T-helper 22 cell (primary cell): ENCODE data around the gene ERBB4.

Source experiments
- DNase-seq: peaks from one replicate; pipeline ENCODE4 v3.0.0-alpha.2; 2020; ENCODE audit warnings: low read depth

ERBB4 gene

DNA sequence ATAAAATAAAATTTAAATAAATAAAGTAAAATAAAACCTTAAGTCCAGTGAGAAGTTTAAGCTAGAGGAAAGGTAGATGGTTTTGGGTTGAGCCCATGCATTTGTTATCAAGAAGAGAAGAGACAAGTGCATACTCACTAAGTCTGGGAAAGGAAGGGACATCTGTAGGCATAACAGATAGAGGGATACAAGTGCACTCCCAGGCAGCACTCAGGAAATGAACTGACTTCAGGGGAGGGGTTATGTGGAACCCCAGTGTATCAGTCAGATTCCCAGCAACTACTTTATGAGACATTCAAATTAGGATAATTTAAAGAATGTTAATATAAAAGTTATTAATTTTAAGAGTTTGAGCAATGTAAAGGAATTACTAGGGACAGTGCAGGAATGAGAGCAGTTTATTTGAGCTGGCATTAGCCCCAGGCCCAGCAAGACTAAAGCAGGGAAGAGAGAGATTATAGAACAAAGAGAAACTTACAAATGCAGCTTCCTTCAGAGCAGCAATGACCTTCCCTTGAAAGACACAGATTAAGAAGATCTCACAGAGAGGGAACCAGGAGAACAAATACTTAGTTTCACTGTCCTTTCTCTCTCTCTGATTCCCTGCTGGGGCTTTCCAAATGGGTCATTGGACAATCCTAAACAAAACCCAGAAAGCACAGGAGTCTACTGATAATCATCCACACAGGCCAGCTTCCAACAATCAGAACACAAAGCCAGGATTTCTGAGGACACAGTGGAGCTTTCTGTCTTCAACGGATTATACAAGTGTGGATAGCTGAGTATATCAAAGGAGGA is 109.7 kb downstream of the ERBB4 start:
- no peak for DNase-seq

DNA sequence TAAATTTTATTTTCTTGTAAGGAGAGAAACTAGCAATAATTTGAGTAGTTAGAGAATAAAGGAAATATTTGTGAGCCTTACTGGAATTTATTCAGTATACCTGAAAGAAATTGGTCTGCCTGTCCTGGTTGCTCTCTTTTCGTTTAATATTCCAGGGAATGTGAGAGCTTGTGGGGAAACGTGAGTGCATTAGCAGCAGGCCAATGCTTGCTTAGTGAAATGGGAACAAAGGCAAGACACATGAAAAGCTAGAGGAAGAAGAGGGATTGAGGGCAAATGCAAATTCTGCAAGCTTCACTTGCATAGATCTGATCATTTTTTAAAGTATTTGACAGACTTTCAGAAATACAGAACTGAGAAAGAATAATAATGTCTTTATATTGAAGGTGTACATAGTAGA is 111.0 kb downstream of the ERBB4 start:
- no peak for DNase-seq

DNA sequence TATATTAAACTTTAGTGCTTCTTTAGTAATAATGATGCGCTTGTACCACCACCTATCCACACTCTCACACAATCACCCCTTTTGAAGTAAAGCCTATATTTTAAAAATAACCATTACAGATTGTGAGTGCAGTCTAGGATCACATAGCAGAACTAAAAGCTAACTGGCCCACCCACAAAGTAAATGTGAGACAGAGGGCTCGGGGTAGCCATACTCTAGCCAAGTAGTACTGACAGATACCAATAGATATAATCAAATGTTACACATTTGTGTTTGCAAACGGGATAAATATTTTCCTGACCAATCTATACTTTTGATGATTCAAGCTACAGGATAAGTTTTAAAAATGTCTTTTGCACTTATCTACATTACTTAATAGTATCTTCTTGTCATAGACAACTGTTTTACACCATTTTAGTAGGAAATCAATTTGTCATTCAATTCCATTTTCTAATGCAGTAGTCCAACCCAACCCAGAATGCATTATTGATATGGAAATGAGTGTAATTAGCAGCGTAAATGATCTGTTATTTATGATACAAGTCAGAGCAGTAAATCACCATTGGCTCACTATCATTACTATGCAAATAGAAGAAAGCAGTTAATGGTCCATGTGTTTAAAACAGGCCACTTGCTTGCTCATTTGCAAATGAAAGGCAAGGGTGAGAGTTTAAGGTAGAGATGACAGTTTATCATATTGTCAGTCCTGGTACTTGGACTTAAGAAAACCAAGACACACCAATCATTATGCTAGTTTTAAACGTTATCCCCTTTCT is 111.8 kb downstream of the ERBB4 start:
- no peak for DNase-seq

DNA sequence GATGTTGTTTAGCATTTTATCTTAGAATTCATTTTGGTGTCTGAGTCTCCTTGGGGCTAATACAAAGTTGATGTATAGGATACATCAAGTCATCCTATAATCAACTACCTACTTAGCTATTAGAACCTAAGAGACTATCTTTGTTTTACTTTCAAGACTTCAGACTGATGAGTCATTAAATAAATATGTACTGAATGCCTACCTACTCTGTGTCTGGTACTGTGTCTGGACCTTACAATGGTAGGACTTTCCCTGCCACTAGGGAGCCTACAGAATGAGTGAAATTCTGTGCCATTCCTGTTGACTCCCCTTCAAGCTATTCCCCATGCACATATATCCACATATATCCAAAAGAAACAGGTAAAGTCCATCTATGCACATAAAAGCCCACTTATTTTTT is 114.5 kb downstream of the ERBB4 start:
- DNase-seq, result no peak

DNA sequence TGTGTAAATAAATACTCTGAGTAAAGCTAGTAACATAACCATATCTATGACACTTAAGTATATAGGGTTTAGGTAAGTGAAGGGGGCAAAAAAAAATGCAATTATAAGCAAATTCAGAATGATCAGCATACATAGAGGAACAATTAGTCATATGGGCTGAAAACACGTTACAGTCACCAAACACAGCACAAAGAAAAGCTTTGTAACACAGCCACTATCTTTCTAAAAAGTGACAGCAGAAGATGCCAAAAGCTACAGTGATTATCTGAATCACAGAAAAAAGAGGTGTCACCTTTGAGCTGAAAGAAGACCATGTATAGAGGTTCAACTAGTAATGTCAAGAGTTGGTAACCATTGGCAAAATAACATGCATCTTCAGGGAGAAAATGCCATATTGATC is 115.5 kb downstream of the ERBB4 start:
- DNase-seq, result no peak

DNA sequence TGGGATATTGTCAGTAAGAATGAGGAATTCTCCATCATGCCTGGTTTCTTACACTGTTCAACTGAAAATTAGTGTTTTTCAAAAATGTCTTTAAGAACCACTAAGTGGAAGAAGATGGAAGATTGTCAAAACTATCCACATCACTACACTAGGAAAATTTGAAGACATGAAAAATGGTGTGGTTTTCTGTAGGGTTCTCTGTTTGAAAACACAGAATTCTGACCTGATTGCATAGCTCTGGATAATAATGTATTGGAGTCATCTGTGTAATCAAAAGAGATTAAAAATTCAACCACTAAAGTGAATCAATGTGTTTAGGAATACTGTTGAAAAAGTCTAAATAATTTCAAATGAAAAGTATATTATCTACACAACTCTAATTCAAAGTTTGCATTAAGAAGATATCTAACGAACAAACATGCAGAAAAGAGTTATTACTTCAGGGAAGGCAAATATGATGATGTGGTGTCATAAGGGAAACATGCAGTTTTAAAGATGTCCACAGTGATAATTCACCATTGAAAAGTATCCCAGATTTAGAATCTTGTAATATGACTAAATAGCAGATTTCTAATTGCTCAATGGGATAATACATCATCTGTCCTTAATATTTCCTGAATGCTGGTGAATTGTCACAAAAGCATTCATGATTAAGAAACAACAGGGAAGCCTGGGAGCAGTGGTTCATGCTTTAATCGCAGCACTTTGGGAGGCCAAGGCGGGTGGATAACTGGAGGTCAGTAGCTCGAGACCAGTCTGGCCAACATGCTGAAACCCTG is 116.9 kb downstream of the ERBB4 start:
- DNase-seq, result no peak

DNA sequence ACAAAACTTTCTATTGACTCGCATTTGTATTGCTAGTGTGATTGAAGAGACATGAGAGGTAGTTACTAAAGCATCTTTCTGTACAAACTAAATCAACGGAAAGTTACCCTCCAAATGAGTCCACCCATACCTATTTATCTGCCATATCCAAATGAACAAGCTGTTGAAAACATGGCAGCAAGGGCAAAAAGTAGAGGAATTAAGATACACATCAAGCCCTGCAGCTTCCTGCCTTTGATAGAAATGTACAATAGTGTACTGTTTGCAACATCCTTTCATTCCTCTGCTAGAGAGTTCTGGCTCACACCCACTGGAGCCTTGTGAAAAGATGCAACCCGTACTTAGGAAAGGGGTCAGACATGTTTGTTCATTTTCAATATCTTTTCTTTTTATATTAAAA is 122.5 kb downstream of the ERBB4 start:
- no peak for DNase-seq

DNA sequence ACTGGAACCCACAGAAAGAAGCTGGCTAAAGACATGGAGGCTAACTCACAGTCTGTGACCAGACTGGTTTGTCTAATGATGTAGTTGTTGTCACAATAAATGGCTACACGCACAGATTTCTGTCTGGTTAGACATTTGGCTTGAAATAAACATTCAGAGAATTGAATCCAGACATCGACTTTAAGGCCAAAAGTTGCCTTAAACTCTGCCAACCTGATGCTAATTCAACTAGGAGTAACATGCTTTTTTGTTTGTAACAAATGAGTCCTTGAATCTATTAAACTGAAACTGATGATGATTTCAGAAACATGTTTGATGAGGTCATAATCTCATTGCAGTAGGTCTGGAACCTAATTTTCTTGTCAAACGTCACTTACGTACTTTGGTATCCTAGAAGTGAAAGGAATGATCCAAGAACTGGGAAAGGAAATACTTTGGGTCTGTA is 123.8 kb downstream of the ERBB4 start:
- no peak for DNase-seq

DNA sequence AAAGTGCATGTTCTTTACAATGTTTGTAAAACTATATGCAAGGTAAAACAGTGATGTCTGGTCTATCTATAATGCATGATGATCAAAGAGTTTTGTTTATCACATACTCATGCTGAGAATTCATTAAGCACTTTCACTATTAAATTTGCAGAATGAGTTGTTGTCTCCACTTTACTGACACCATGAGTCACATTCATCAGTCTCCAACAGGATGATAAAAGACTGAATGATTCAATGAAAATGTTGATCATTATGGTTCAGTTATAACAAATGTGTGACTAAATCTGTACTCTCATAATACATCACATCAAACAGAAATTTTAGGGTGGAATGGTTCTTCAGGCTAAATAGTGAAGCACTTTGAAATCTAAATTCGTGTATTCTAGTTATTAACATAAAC is 129.0 kb downstream of the ERBB4 start:
- no peak for DNase-seq

DNA sequence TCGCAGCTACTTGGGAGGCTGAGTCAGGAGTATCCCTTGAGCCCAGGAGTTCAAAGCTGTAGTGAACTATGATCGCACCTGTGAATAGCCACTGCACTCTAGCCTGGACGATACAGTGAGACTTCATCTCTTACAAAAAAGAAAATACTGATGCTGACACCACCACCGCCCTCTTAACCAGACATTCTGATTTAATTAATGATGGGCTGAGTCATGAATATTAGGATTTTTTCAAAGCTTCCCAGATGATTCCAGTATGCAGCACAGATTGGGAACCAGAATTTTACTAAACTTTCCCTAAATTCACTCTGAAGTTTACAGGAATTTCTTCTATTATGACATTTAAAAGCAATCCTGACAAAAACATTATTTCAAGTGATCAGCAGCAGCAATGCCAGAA is 130.1 kb downstream of the ERBB4 start:
- no peak for DNase-seq

DNA sequence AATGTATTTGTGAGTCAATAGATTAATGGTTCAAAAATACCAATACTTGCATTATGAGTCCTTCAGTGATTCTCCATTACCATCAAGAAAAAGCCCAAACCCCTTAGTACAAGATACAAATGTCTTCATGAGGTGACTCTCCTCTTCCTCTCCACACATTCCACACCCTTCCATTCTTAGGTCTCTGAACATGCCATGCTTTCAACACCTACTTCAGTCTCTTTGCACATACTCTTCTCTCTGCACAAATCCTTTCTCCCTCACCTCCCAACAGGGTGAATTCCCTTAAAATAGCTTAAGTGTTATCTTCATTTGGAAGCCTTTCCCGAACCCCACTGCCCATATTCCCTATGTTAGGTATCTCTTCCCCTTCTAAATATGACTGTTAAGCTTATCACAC is 131.9 kb downstream of the ERBB4 start:
- DNase-seq, result no peak

DNA sequence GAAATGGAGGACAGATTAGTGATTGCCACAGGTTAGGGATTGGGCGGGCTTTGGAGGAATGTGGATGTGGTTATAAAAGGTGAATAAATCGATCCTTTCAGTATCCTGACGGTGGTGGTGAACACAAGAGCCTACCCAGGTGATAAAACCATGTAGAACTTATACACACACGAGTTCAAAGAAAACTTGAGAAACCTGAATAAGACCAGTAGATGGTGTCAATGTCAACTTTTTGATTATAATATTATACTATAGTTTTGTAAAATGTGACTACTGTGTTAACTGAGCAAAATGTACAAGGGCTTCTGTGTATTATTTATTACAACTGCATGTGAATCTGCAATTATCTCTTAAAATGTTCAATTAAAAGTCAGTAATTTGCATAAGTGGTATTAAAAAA is 136.3 kb downstream of the ERBB4 start:
- DNase-seq, result no peak

DNA sequence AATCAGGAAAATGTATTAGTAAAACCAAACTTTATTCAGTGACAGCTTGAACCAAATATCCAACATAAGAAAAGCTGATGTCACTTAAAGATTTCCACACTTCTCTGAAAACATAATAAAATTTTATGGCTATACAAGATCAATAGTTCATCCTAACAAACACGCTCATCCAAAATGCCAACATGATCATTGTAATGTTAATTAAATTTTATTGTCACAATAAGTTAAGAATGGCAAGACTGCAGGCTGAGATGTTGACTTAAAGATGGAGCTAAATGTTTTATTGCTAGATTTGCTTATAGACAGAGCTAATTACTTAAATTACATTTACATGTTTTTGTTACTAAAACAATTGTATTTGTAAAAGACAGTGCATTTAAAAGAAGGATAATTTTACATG is 140.3 kb downstream of the ERBB4 start:
- DNase-seq, result no peak

DNA sequence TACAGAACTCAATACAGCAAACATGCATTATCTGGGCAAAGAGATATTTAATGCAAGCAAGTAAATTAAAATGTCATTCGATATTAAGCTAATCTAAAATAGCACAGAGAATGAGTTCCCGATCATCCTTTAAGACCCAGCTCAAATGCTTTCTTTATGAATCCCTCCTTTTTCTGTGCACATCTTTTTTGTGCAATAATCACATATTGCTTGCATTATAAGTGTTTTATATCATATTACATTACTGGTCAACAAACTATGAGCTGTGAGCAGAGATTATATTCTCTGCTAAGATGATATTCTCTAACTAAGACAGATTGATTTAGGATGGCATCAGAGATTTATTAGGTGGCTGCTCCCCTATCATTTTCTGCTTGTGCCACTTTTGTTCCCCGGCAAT is 146.1 kb downstream of the ERBB4 start:
- no peak for DNase-seq

DNA sequence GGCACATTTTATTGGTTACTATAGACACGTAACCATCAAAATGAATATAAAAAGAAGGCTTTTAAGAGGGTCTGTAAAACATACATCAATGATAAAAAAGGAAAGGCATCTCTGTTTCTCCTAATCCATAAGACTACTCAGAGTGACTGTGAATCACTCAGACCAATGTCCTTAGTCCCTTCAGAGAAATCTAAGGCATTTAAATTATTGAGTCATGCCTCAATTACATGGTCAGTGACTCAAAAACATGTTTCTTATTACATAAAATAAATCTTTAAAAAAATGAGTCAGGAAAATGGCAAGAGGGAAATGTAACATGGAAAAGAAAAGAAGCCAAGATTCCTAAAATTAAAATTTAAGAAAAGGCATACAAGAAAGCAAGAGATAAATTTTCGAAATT is 146.6 kb downstream of the ERBB4 start:
- DNase-seq, result no peak

DNA sequence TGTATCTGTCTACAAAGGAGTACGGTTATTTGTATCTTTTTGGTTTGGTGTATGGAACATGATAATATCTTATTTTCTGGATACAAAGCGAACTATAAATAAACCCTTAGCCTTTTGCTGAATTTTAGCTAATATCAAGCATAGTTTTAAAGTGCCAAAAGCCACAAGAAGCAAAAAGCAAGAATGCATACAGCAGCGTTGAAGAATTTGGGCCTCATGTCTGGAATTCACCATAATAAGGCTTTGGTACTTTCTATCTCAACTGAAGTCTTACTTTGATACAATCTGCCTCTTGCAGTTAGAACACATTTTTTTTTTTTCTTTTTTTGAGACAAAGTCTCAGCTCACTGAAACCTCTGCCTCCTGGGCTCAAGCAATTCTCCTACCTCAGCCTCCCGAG is 151.5 kb downstream of the ERBB4 start:
- no peak for DNase-seq

DNA sequence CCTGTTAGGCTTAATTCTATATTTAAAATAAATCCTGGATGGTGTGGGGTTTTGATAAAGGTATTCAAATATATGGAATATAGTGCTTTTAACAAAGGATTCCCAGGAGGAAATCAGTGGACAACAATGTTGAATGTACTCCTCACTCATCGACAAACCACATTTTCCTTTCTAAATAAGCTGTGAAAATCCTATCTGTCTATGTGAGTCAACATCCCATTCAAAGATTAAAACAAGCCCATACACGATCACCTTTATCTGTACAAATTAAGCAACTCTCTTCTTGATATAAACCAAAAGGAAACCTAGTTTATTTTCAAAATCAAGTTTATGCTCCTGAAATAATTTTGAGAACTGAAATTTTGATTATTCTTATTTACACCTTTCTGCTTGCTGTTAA is 153.4 kb downstream of the ERBB4 start:
- no peak for DNase-seq

DNA sequence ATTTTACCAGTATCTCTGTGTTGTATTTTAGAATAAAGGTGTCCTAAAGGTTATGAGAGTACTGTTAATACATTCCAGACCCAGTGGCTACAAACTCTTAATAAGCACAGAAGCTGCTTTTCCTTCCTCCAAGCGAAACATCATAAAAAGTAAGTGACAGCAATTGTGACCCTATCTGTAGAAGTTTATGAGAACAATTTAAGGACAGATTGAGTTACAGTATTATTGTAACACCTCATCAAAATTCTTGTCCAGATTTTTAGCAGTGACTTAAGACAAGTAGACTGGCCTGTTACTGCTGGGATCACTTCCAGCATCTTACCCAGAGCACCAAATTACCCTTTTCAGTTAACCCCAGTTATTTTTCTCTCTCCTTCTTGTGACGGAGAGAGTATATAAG is 154.6 kb downstream of the ERBB4 start:
- DNase-seq, result no peak

DNA sequence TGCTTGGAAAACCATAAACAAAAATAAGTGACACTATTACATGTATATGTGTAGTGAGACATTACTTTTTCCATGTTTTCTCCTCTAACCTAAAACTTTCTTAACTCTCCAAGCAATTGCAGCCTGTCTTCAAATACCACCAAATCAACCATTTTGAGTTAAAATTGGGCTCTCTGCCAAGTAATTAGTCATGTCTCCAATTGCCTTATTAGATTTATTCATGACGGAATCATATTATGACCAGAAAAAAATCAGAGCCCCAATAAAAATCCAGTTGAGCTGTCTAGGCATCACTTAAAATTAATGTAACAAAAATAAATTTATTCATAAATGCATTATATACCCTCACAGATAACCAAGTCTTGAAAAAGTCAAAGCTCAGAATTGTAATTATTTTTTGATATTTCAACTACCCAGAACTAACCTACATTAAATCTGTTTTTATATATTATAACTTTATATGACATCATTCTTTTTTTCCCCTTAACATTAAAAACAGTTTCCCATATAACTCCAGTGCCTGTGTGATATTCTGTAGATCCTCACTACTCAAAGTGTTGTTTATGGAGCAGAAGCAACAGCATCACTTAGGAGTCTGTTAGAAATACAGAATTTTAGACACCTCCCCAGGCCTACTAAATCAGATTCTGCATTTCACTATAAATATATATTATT is 157.0 kb downstream of the ERBB4 start:
- no peak for DNase-seq

DNA sequence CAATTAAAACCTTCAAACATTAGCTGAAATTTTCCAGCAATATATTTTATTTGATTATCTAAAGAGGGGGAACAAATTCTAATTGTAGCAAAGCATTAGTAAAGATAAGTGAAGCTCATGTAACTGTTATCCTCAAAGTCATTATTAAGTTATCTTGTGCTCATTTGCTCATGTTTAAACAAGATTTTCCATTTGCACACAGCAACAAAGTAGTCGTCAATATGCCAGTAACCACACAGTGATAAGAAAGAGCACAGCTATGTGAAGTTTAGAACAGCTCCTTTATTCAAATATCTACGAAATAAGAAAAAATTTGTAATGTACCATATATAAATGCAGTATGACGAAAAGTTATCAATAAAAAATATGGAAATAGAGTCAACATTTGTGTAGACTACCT is 159.5 kb downstream of the ERBB4 start:
- DNase-seq, result no peak

DNA sequence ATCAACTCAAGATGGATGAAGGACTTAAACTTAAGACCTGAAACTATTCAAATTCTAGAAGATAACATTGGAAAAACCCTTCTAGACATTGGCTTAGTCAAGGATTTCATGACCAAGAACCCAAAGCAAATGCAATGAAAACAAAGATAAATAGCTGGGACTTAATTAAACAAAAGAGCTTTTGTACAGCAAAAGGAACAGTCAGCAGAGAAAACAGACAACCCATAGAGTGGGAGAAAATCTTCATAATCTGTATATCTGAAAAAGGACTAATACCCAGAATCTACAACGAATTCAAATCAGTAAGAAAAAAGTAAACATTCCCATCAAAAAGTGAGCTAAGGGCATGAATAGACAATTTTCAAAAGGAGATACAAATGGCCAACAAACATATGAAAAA is 171.2 kb downstream of the ERBB4 start:
- no peak for DNase-seq
